Spinal cord (tissue), 10 donors: ENCODE measurements around the gene NPEPPS. TPM values are rescaled to one million over a fixed set of nuclear protein-coding genes. Genes with fewer than 3 reads are reported as not detected.

Experiments used
- DNase-seq, 6 donors: peaks; one replicate each; pipeline versions ENCODE4 v3.0.0 to v3.0.0-alpha.2; 2013 to 2015; ENCODE audit warnings: low spot score in 6 of 6, low read depth in 4 of 6
- H3K27ac ChIP-seq: one replicate; pipeline ENCODE4 v1.5.1; 2013; ENCODE audit warnings: low read depth, low read length, control low read depth
- H3K27me3 ChIP-seq: one replicate; pipeline ENCODE4 v1.6.1; 2013; ENCODE audit warnings: low read length; ENCODE audit not compliant: control insufficient read depth, insufficient read depth
- H3K36me3 ChIP-seq: one replicate; pipeline ENCODE4 v1.6.1; 2013; ENCODE audit warnings: low read length; ENCODE audit not compliant: control insufficient read depth, insufficient read depth
- H3K4me1 ChIP-seq: one replicate; pipeline ENCODE4 v1.6.1; 2013; ENCODE audit warnings: low read length; ENCODE audit not compliant: control insufficient read depth, insufficient read depth
- H3K4me3 ChIP-seq: one replicate; pipeline ENCODE4 v1.5.1; 2013; ENCODE audit warnings: low read depth, low read length, control low read depth
- H3K9me3 ChIP-seq: one replicate; pipeline ENCODE4 v1.6.1; 2013; ENCODE audit warnings: low read length; ENCODE audit not compliant: control insufficient read depth, insufficient read depth
- WGBS: methylation state at CpG from one replicate; pipeline ENCODE4 v1.1.5; 2013; ENCODE audit warnings: missing lambda C conversion rate; ENCODE audit not compliant: insufficient coverage; 5-methylcytosine and 5-hydroxymethylcytosine counted together
- polyA plus RNA-seq, 2 donors: library from polyadenylated mRNA; unstranded; fragments of 120-200 nt; gene quantifications; one replicate each; pipeline ENCODE4 v1.2.1, GENCODE V29; 2013; ENCODE audit not compliant: insufficient read length in 2 of 2
- total RNA-seq, 2 donors: library from RNA; depleted of rRNA in 1 of 2; stranded (reverse); fragments of 120-200 nt in 1 of 2; fragments of >200 nt in 1 of 2; gene quantifications; one replicate each; pipeline versions ENCODE4 v1.2.3 to v1.2.4, GENCODE V29; 2013 to 2014
- donor health status: healthy.

The NPEPPS gene
- total and polyA plus RNA-seq, 4 donors: 111 to 195 (median 186) TPM

GRCh38 chr17:47604598-47604927 is 73.7 kb downstream of the NPEPPS start:
- no peaks in the 10 kb centered on the region for H3K9me3 ChIP-seq
- no peaks in the 10 kb centered on the region for H3K27me3 ChIP-seq
- peak in 3 of 6 donors; percentile 33 to 91 (median 59) for DNase-seq
- H3K4me1 ChIP-seq: peaks cover 2% of the 10 kb centered on the region
- H3K27ac ChIP-seq: no peak overlapping the region
- WGBS: no CpG with 5 or more reads among the region's 1 CpG
- no peak overlapping the region for H3K4me3 ChIP-seq
- peaks cover 40% of the 10 kb centered on the region for H3K36me3 ChIP-seq

DNA sequence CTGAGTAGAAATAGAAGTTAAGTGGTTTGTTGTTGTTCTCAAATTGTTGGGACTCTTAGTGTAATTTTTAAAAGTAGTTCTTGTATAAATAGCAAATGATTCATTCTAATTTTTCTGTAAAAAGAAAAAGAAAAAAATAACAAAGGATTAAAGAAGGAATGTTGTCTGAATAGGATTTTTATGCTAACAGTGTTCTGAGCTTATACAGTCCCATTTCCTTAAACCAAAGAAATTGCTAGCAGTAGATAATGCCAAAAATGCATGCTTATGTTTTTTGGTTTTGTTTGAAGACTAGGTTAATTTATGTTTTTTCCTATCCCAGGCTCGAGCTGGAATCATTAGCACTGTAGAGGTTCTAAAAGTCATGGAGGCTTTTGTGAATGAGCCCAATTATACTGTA is 74.1 kb downstream of the NPEPPS start:
- H3K4me3 ChIP-seq: no peak overlapping the region
- H3K4me1 ChIP-seq: peaks cover 2% of the 10 kb centered on the region
- peaks cover 36% of the 10 kb centered on the region for H3K36me3 ChIP-seq
- no CpG with 5 or more reads among the region's 1 CpG for WGBS
- H3K9me3 ChIP-seq: no peaks in the 10 kb centered on the region
- no peak for DNase-seq
- H3K27me3 ChIP-seq: no peaks in the 10 kb centered on the region
- peak overlapping the region; percentile 57 for H3K27ac ChIP-seq

- WGBS: 98% methylated on average over 3 of the region's 3 CpGs
- no peak overlapping the region for H3K27ac ChIP-seq
- H3K36me3 ChIP-seq: peaks cover 34% of the 10 kb centered on the region
Observed at GRCh38 chr17:47607481-47607880, 76.6 kb downstream of the NPEPPS start.

GRCh38 chr17:47611372-47612350 is 80.8 kb downstream of the NPEPPS start:
- Histone ChIP-seq H3K4me3 (no peak overlapping the region), H3K27me3 (no peaks in the 10 kb centered on the region), H3K27ac (no peak overlapping the region), H3K36me3 (peaks cover 40% of the 10 kb centered on the region), H3K9me3 (no peaks in the 10 kb centered on the region), H3K4me1 (no peaks in the 10 kb centered on the region)
- DNase-seq: no peak
- WGBS: 100% methylated on average over 1 of the region's 5 CpGs

More at GRCh38 chr17:47607481-47607880, 76.6 kb downstream of the NPEPPS start:
- no peak for DNase-seq
- H3K4me3 ChIP-seq: no peak overlapping the region
- no peaks in the 10 kb centered on the region for H3K27me3 ChIP-seq
- H3K4me1 ChIP-seq: peaks cover 2% of the 10 kb centered on the region
- no peaks in the 10 kb centered on the region for H3K9me3 ChIP-seq

DNA sequence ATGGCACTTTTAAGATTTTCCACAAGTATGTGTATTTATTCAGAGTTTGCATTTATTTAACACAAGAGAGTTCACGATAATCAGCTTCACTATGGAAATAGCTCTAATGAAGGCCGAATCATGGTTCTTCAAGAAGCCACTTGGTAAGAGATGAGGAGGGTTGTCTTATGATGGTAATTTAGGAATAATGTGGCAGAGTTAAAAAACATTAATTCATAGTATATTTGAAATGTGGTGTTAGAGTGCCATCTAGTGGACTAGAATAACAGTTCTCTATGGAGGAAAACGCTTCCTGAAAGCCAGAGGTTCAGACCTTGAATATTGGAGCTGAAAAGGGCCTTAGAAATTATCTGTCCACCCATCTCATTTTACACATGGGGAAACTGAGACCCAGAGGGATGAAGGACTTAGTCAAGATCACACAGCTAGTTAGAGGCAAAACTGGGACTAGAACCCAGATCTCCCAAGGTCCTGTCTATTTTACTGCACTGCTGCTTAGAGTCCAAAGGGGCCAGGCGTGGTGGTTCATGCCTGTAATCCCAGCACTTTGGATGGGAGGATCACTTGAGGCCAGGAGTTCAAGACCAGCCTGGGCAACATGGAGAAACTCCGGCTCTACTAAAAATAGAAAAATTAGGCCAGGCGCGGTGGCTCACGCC is 85.0 kb downstream of the NPEPPS start:
- Histone ChIP-seq H3K27me3 (no peaks in the 10 kb centered on the region), H3K27ac (no peak overlapping the region), H3K9me3 (no peaks in the 10 kb centered on the region), H3K4me3 (no peak overlapping the region), H3K36me3 (peaks cover 43% of the 10 kb centered on the region), H3K4me1 (no peaks in the 10 kb centered on the region)
- WGBS: 93% methylated on average over 5 of the region's 8 CpGs
- DNase-seq: peak in 4 of 6 donors; percentile 45 to 87 (median 66)

DNA sequence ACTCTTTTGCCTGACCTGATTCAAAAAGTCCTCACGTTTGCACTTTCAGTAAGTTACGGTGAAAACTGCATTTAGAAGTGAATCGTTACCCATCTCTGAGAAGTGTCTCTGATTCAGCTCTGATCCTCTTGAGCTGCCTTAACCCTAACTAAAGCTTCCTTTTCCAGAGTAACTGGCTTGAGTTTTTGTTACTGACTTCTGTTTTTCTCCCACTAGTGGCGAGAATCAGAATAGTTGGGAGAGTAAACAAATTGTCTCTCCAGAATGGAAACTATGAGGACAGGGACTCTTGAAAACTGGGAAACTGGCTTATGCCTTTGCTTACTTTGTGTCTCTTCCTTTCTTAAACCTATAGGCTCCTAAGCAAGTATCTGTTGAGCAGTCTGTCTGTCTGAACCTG is 87.5 kb downstream of the NPEPPS start:
- H3K27ac ChIP-seq: no peak overlapping the region
- peaks cover 37% of the 10 kb centered on the region for H3K36me3 ChIP-seq
- DNase-seq: no peak
- no peak overlapping the region for H3K4me3 ChIP-seq
- no peaks in the 10 kb centered on the region for H3K4me1 ChIP-seq
- H3K9me3 ChIP-seq: no peaks in the 10 kb centered on the region
- no peaks in the 10 kb centered on the region for H3K27me3 ChIP-seq
- WGBS: 71% methylated on average over 3 of the region's 4 CpGs

- DNase-seq: no peak
- Histone ChIP-seq H3K9me3 (no peaks in the 10 kb centered on the region), H3K36me3 (peaks cover 39% of the 10 kb centered on the region), H3K4me3 (no peak overlapping the region), H3K27ac (no peak overlapping the region), H3K27me3 (no peaks in the 10 kb centered on the region), H3K4me1 (no peaks in the 10 kb centered on the region)
- WGBS: 100% methylated on average over 2 of the region's 3 CpGs
Observed at GRCh38 chr17:47620503-47621245, 89.8 kb downstream of the NPEPPS start.

DNA sequence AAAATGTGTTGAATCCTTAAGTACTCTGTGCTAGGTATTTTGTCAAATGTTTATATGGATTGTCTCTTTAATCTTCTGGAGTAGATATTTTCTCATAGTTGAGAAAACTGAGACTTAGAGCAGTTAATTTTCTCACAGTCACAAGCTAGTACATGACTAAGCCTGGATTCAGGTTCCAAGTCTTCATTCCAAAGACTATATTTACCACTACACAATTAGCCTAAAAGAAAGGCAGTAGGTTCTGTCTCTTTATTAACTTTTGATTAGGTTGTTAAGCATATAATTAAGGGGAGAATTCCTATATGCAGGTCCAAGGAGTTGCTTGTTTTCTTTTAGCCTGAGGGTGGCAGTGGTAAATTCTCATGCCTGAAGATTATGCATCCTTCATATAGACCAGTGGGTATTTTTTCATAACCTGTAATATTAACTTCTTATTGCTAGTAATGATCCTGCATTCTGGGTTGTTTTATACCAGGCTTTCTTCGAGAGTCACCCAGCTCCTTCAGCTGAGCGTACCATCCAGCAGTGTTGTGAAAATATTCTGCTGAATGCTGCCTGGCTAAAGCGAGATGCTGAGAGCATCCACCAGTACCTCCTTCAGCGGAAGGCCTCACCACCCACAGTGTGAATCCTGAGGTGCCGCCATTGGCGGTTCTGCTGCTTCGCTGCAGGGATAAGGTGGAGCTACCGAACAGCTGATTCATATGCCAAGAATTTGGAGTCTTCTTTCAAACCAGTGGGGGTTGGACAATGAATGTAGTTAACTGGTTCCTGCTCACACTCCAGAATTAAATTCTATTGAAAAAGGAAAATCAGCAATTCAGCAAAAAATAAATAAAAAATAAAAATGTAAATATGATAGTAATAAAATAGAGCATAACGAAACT is 90.6 kb downstream of the NPEPPS start:
- Histone ChIP-seq H3K27me3 (no peaks in the 10 kb centered on the region), H3K27ac (peak overlapping the region; percentile 25), H3K4me1 (no peaks in the 10 kb centered on the region), H3K36me3 (peaks cover 39% of the 10 kb centered on the region), H3K9me3 (no peaks in the 10 kb centered on the region), H3K4me3 (no peak overlapping the region)
- 50% methylated on average over 6 of the region's 9 CpGs for WGBS
- DNase-seq: peak in 3 of 6 donors; percentile 6 to 54 (median 45)

GRCh38 chr17:47622180-47622549 is 91.3 kb downstream of the NPEPPS start:
- 80% methylated on average over 1 of the region's 2 CpGs for WGBS
- Histone ChIP-seq H3K27me3 (no peaks in the 10 kb centered on the region), H3K4me3 (no peak overlapping the region), H3K27ac (no peak overlapping the region), H3K36me3 (peaks cover 38% of the 10 kb centered on the region), H3K9me3 (no peaks in the 10 kb centered on the region), H3K4me1 (no peaks in the 10 kb centered on the region)
- no peak for DNase-seq
